GM19023 (cell line): ENCODE measurements around the gene CDK14.

Experiments used
- ATAC-seq: cut with Tn5 transposase; IDR thresholded peaks from one replicate; pipeline ENCODE4 v1.9.1; 2021; ENCODE audit warnings: mild to moderate bottlenecking, moderate library complexity; ENCODE audit not compliant: unreplicated experiment

CDK14 gene

GRCh38 chr7:90933984-90934383 lies 337.9 kb downstream of the CDK14 start:
- ATAC-seq = no peak

GRCh38 chr7:90938371-90938770 lies 342.2 kb downstream of the CDK14 start:
- no peak for ATAC-seq

GRCh38 chr7:90939666-90940065 lies 343.5 kb downstream of the CDK14 start:
- no peak for ATAC-seq

GRCh38 chr7:90944021-90944420 lies 347.9 kb downstream of the CDK14 start:
- ATAC-seq = no peak

- no peak for ATAC-seq
These were observed 349.1 kb downstream of the CDK14 start for GRCh38 chr7:90945104-90945787.

GRCh38 chr7:90946730-90947501 lies 350.8 kb downstream of the CDK14 start:
- no peak for ATAC-seq

- ATAC-seq = no peak
These were observed 352.0 kb downstream of the CDK14 start for GRCh38 chr7:90948085-90948484.

GRCh38 chr7:90951229-90951628 lies 355.1 kb downstream of the CDK14 start:
- ATAC-seq = no peak

GRCh38 chr7:90951986-90952954 lies 356.1 kb downstream of the CDK14 start:
- ATAC-seq = no peak

GRCh38 chr7:90955641-90956207 lies 359.6 kb downstream of the CDK14 start:
- no peak for ATAC-seq

- no peak for ATAC-seq
These were observed 361.8 kb downstream of the CDK14 start for GRCh38 chr7:90957883-90958282.

GRCh38 chr7:90958647-90959046 lies 362.5 kb downstream of the CDK14 start:
- no peak for ATAC-seq

- no peak for ATAC-seq
These were observed 365.1 kb downstream of the CDK14 start for GRCh38 chr7:90961037-90961725.

GRCh38 chr7:90965211-90965610 lies 369.1 kb downstream of the CDK14 start:
- ATAC-seq = no peak

GRCh38 chr7:90966346-90966745 lies 370.2 kb downstream of the CDK14 start:
- ATAC-seq = no peak

GRCh38 chr7:90968871-90969270 lies 372.8 kb downstream of the CDK14 start:
- no peak for ATAC-seq

GRCh38 chr7:90972906-90973550 lies 376.9 kb downstream of the CDK14 start:
- no peak for ATAC-seq

- no peak for ATAC-seq
These were observed 380.9 kb downstream of the CDK14 start for GRCh38 chr7:90977056-90977455.

- no peak for ATAC-seq
These were observed 384.4 kb downstream of the CDK14 start for GRCh38 chr7:90980545-90980944.

- no peak for ATAC-seq
These were observed 386.1 kb downstream of the CDK14 start for GRCh38 chr7:90982228-90982627.
